K562 (cell line): ENCODE results near the gene ACSS1.

Source experiments
- CHD2 ChIP-seq: IDR thresholded peaks from 2 replicates; pipeline ENCODE4 v1.6.1; 2011; ENCODE audit warnings: low read depth, low read length
- KDM1A ChIP-seq, 2 experiments: fragments of 450-650 bp; IDR thresholded peaks; 2 replicates each; pipeline ENCODE4 v1.6.1; 2016; ENCODE audit warnings: mild to moderate bottlenecking in 2 of 2
- NFRKB ChIP-seq: fragments of 450-650 bp; IDR thresholded peaks from 2 replicates; pipeline ENCODE4 v1.6.1; 2016; ENCODE audit warnings: low read depth
- PATZ1 ChIP-seq: fragments of 250-450 bp; sonication (Bioruptor Pico); IDR thresholded peaks from 2 replicates; pipeline ENCODE4 v1.5.0; 2020; ENCODE audit warnings: mild to moderate bottlenecking, borderline replicate concordance
- POLR2AphosphoS5 ChIP-seq: IDR thresholded peaks from 2 replicates; pipeline ENCODE4 v1.6.1; 2011; ENCODE audit warnings: mild to moderate bottlenecking, low read depth, low read length, moderate library complexity; ENCODE audit not compliant: control insufficient read depth, insufficient read depth
- SETDB1 ChIP-seq: IDR thresholded peaks from one replicate; pipeline ENCODE4 v1.6.1; 2012; ENCODE audit warnings: low read length, control low read depth, inconsistent platforms
- TCF7L2 ChIP-seq: fragments of 150-350 bp; IDR thresholded peaks from 2 replicates; pipeline ENCODE4 v1.6.1; 2016; ENCODE audit warnings: low read depth, mild to moderate bottlenecking, low read length, moderate library complexity
- ZFP30 ChIP-seq: fragments of 250-450 bp; sonication (Bioruptor Pico); IDR thresholded peaks from 2 replicates; pipeline ENCODE4 v1.8.0; 2022; ENCODE audit warnings: moderate library complexity, mild to moderate bottlenecking, inconsistent platforms, borderline replicate concordance
- ZHX1 ChIP-seq: fragments of 150-350 bp; conservative IDR thresholded peaks from 2 replicates; pipeline ENCODE4 v1.6.1; 2014; ENCODE audit warnings: low read length
- ZNF280B ChIP-seq: fragments of 250-450 bp; sonication (Bioruptor Pico); IDR thresholded peaks from 2 replicates; pipeline ENCODE4 v1.5.1; 2021; ENCODE audit warnings: mild to moderate bottlenecking
- TF ChIP-seq, protein P1 (sequence below), 3 experiments: IDR thresholded peaks in 2 of 3; conservative IDR thresholded peaks in 1 of 3; 2 replicates each; pipeline ENCODE4 v1.5.1; 2011 to 2012; ENCODE audit warnings: low read length in 3 of 3, mild to moderate bottlenecking in 3 of 3, control low read depth in 2 of 3, improper control_type of control experiment in 1 of 3, inconsistent platforms in 1 of 3, low read depth in 1 of 3, mixed read lengths in 1 of 3, moderate library complexity in 1 of 3; ENCODE audit not compliant: insufficient read depth in 2 of 3

GRCh38 chr20:25099601-25100140 is 41.7 kb upstream of the ACSS1 start:
- TF ChIP-seq POLR2AphosphoS5 = no peak
- no peak for TF ChIP-seq SETDB1
- no peak for TF ChIP-seq PATZ1
- no peak for TF ChIP-seq TCF7L2
- TF ChIP-seq ZFP30 (CRISPR knock-in tag) = no peak
- TF ChIP-seq CHD2 = no peak
- TF ChIP-seq ZNF280B (CRISPR knock-in tag) = no peak
- TF ChIP-seq ZHX1 = no peak
- no peak for TF ChIP-seq KDM1A (IDR thresholded peaks at IDR 0.05)
- TF ChIP-seq, protein P1, sequence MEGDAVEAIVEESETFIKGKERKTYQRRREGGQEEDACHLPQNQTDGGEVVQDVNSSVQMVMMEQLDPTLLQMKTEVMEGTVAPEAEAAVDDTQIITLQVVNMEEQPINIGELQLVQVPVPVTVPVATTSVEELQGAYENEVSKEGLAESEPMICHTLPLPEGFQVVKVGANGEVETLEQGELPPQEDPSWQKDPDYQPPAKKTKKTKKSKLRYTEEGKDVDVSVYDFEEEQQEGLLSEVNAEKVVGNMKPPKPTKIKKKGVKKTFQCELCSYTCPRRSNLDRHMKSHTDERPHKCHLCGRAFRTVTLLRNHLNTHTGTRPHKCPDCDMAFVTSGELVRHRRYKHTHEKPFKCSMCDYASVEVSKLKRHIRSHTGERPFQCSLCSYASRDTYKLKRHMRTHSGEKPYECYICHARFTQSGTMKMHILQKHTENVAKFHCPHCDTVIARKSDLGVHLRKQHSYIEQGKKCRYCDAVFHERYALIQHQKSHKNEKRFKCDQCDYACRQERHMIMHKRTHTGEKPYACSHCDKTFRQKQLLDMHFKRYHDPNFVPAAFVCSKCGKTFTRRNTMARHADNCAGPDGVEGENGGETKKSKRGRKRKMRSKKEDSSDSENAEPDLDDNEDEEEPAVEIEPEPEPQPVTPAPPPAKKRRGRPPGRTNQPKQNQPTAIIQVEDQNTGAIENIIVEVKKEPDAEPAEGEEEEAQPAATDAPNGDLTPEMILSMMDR (IDR thresholded peaks at IDR 0.05 in 2 of 3, conservative IDR thresholded peaks at IDR 0.05 in 1 of 3; ENCODE audit: insufficient read depth in 2 of 3, low read depth in 1 of 3, low read length in 3 of 3) = no peak
- TF ChIP-seq NFRKB = no peak
